Right lobe of liver (tissue), 4 donors: Measurements from ENCODE around the gene FSHR.

ENCODE experiments used
- POLR2A ChIP-seq: fragments of 450-650 bp; IDR thresholded peaks from one replicate; pipeline ENCODE4 v1.6.1; 2017; ENCODE audit warnings: antibody characterized with exemption, mild to moderate bottlenecking
- TF ChIP-seq, protein P1 (sequence below), 4 donors: fragments of 200-600 bp in 3 of 4; fragments of 450-650 bp in 1 of 4; IDR thresholded peaks; one replicate each; pipeline versions ENCODE4 v1.5.1 to v1.8.0; 2016 to 2022; ENCODE audit warnings: antibody characterized with exemption in 4 of 4, mild to moderate bottlenecking in 2 of 4
- donor health status: DM: no; HTN: no; CAD: no.
- donor health status: DM: no; HTN: no; CAD: no.
- donor health status: DM: no; HTN: yes; CAD: no.

DNA sequence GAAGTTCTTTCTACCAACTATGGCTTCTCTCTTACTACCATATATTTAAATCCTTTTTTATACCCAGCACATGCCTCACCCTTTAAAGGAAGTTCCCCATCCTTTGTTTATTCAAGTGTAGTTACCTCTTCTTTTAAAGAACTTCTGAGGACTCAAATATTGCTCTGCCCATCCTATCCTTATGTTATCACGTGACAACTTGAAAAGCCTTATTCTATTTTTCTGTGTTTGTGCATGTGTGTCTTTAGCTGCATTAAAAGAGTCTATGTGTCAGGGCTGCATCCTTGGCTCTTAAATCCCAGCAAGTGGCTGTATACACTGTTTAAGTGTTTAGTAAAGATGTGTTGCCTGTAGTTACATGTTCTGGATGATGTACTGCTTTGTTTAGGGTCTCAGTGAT lies 22.5 kb downstream of the FSHR start:
- TF ChIP-seq, protein P1, sequence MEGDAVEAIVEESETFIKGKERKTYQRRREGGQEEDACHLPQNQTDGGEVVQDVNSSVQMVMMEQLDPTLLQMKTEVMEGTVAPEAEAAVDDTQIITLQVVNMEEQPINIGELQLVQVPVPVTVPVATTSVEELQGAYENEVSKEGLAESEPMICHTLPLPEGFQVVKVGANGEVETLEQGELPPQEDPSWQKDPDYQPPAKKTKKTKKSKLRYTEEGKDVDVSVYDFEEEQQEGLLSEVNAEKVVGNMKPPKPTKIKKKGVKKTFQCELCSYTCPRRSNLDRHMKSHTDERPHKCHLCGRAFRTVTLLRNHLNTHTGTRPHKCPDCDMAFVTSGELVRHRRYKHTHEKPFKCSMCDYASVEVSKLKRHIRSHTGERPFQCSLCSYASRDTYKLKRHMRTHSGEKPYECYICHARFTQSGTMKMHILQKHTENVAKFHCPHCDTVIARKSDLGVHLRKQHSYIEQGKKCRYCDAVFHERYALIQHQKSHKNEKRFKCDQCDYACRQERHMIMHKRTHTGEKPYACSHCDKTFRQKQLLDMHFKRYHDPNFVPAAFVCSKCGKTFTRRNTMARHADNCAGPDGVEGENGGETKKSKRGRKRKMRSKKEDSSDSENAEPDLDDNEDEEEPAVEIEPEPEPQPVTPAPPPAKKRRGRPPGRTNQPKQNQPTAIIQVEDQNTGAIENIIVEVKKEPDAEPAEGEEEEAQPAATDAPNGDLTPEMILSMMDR (IDR thresholded peaks at IDR 0.05), result no peak
- no peak for TF ChIP-seq POLR2A
